Activated B cell treated with CpG ODN at 0.5 μM for 24 hours (primary cell): Measurements from ENCODE around the gene ARFGEF2. TPM values are rescaled to one million over a fixed set of nuclear protein-coding genes. Genes with fewer than 3 reads are reported as not detected.
"Not testable (repeated sequence)": the region's sequence is repeated elsewhere in the genome, so short reads cannot be mapped to it uniquely, and the experiment has no call there.

ENCODE experiments used
- ATAC-seq: fragments of 200-7000 bp; cut with Tn5 transposase; one replicate; pipeline ENCODE4 v1.10.0; 2021; ENCODE audit warnings: low read depth, mild to moderate bottlenecking, moderate library complexity
- CTCF ChIA-PET: fragments of 350-600 bp; sonication (Branson Sonifier 250); formaldehyde crosslinking; loops from one replicate; lab custom pipeline; 2021; ENCODE audit warnings: antibody characterized with exemption; lab: Charles Lee
- POLR2A ChIA-PET: fragments of 350-600 bp; sonication (Branson Sonifier 250); formaldehyde crosslinking; loops from one replicate; lab custom pipeline; 2021; ENCODE audit warnings: antibody characterized with exemption; lab: Charles Lee
- DNase-seq: peaks from one replicate; pipeline ENCODE4 v3.0.0; 2022
- H3K27ac Mint-ChIP-seq: one replicate; pipeline ENCODE4 v1.8.0; 2020; ENCODE audit warnings: mixed read lengths
- H3K27me3 Mint-ChIP-seq: one replicate; pipeline ENCODE4 v1.8.0; 2021; ENCODE audit warnings: mixed read lengths
- H3K36me3 Mint-ChIP-seq: one replicate; pipeline ENCODE4 v1.8.0; 2021; ENCODE audit warnings: low read depth, mixed read lengths
- H3K4me1 Mint-ChIP-seq: one replicate; pipeline ENCODE4 v1.8.0; 2021; ENCODE audit warnings: mixed read lengths
- H3K4me3 Mint-ChIP-seq: one replicate; pipeline ENCODE4 v1.8.0; 2020; ENCODE audit warnings: mild to moderate bottlenecking, mixed read lengths
- H3K9me3 Mint-ChIP-seq: one replicate; pipeline ENCODE4 v1.8.0; 2020; ENCODE audit warnings: mixed read lengths
- CTCF ChIP-seq: fragments of 200-600 bp; IDR thresholded peaks from one replicate; pipeline ENCODE4 v1.8.0; 2022; ENCODE audit warnings: antibody characterized with exemption, mild to moderate bottlenecking
- intact Hi-C: fragments of 100-400 bp; cut with micrococcal nuclease; formaldehyde crosslinking; loops from one replicate; pipeline ENCODE4 v1.15.1; 2024
- total RNA-seq: library from RNA; stranded (reverse); gene quantifications from 2 replicates; pipeline ENCODE4 v1.2.3, GENCODE V29; 2022

Gene ARFGEF2
- total RNA-seq, 1 donor from 2014 or later, result 39.0 TPM

GRCh38 chr20:48931527-48932374 lies 10.2 kb downstream of the ARFGEF2 start:
- intact Hi-C loops, result no loop called here
- H3K9me3 Mint-ChIP-seq, result no peaks in the 10 kb centered on the region
- H3K27ac Mint-ChIP-seq, result no peak overlapping the region
- no peak for ATAC-seq
- H3K4me3 Mint-ChIP-seq, result no peak overlapping the region
- H3K36me3 Mint-ChIP-seq, result peaks cover 8% of the 10 kb centered on the region
- no peak for TF ChIP-seq CTCF
- POLR2A ChIA-PET, result no interaction called here
- no peak for DNase-seq
- H3K27me3 Mint-ChIP-seq, result no peaks in the 10 kb centered on the region
- CTCF ChIA-PET, result interaction anchor here (1.7 kb wide), 1 partner anchor 274 kb away, joined by 4 read pairs; no protein-coding TSS in a partner anchor
- peaks cover 18% of the 10 kb centered on the region for H3K4me1 Mint-ChIP-seq

GRCh38 chr20:48932375-48932941 lies 10.9 kb downstream of the ARFGEF2 start:
- no peak for DNase-seq
- Mint-ChIP-seq H3K36me3 (peaks cover 12% of the 10 kb centered on the region), H3K27me3 (no peaks in the 10 kb centered on the region), H3K4me1 (peaks cover 12% of the 10 kb centered on the region), H3K27ac (no peak overlapping the region), H3K9me3 (no peaks in the 10 kb centered on the region), H3K4me3 (no peak overlapping the region)
- ATAC-seq, result no peak
- CTCF ChIA-PET, result interaction anchor here (1.7 kb wide), 1 partner anchor 275 kb away, joined by 4 read pairs; no protein-coding TSS in a partner anchor
- POLR2A ChIA-PET, result no interaction called here
- TF ChIP-seq CTCF, result no peak
- intact Hi-C loops, result no loop called here

- H3K9me3 Mint-ChIP-seq, result no peaks in the 10 kb centered on the region
- intact Hi-C loops, result no loop called here
- H3K4me3 Mint-ChIP-seq, result no peak overlapping the region
- H3K27me3 Mint-ChIP-seq, result no peaks in the 10 kb centered on the region
- peaks cover 10% of the 10 kb centered on the region for H3K4me1 Mint-ChIP-seq
- peaks cover 14% of the 10 kb centered on the region for H3K36me3 Mint-ChIP-seq
- ChIA-PET POLR2A (no interaction called here), CTCF (interaction anchor here (1.7 kb wide), 1 partner anchor 276 kb away, joined by 4 read pairs; no protein-coding TSS in a partner anchor)
- peak overlapping the region; percentile 13 for H3K27ac Mint-ChIP-seq
- DNase-seq (no peak), ATAC-seq (no peak)
- TF ChIP-seq CTCF, result no peak
These were observed 11.7 kb downstream of the ARFGEF2 start for GRCh38 chr20:48933017-48933766.

GRCh38 chr20:48934273-48934877 lies 12.9 kb downstream of the ARFGEF2 start:
- H3K9me3 Mint-ChIP-seq, H3K27ac Mint-ChIP-seq, H3K4me3 Mint-ChIP-seq, H3K27me3 Mint-ChIP-seq, CTCF ChIA-PET, DNase-seq, ATAC-seq, H3K4me1 Mint-ChIP-seq, intact Hi-C loops: not testable (repeated sequence)
- POLR2A ChIA-PET, result interaction anchor here (0.6 kb wide), 1 partner anchor 286 kb away, joined by 7 read pairs; no protein-coding TSS in a partner anchor
- H3K36me3 Mint-ChIP-seq, result peaks cover 14% of the 10 kb centered on the region

- intact Hi-C loops, H3K27ac Mint-ChIP-seq, H3K4me1 Mint-ChIP-seq, H3K4me3 Mint-ChIP-seq, H3K27me3 Mint-ChIP-seq, DNase-seq, H3K9me3 Mint-ChIP-seq, ATAC-seq, CTCF ChIA-PET, POLR2A ChIA-PET: not testable (repeated sequence)
- H3K36me3 Mint-ChIP-seq, result peaks cover 16% of the 10 kb centered on the region
These were observed 13.5 kb downstream of the ARFGEF2 start for GRCh38 chr20:48934966-48935365.

- DNase-seq, POLR2A ChIA-PET: not testable (repeated sequence)
These were observed 14.7 kb downstream of the ARFGEF2 start for GRCh38 chr20:48936178-48936577.

More at GRCh38 chr20:48936178-48936577, 14.7 kb downstream of the ARFGEF2 start:
- ATAC-seq, H3K9me3 Mint-ChIP-seq, H3K27me3 Mint-ChIP-seq, CTCF ChIA-PET, H3K4me3 Mint-ChIP-seq, H3K27ac Mint-ChIP-seq, H3K4me1 Mint-ChIP-seq, intact Hi-C loops: not testable (repeated sequence)
- H3K36me3 Mint-ChIP-seq, result peaks cover 19% of the 10 kb centered on the region
